Neural crest cell (in vitro differentiated cells): ENCODE results near the gene VPS11. TPM values are rescaled to one million over a fixed set of nuclear protein-coding genes. Genes with fewer than 3 reads are reported as not detected.

Experiments used
- DNase-seq: peaks from one replicate; pipeline ENCODE4 v3.0.0; 2021; ENCODE audit warnings: low read depth, mixed read lengths, low spot score
- H3K27ac Mint-ChIP-seq: one replicate; pipeline ENCODE4 v1.8.0; 2021; ENCODE audit warnings: mild to moderate bottlenecking, mixed read lengths; ENCODE audit not compliant: unreplicated experiment
- H3K27me3 Mint-ChIP-seq: 2 replicates; pipeline ENCODE4 v1.8.0; 2021; ENCODE audit warnings: low read depth, mild to moderate bottlenecking, mixed read lengths
- H3K36me3 Mint-ChIP-seq: 2 replicates; pipeline ENCODE4 v1.8.0; 2021; ENCODE audit warnings: low read depth, mild to moderate bottlenecking, mixed read lengths
- H3K4me1 Mint-ChIP-seq: 2 replicates; pipeline ENCODE4 v1.8.0; 2021; ENCODE audit warnings: mixed read lengths
- H3K4me3 Mint-ChIP-seq: one replicate; pipeline ENCODE4 v1.8.0; 2021; ENCODE audit warnings: mild to moderate bottlenecking, mixed read lengths
- H3K9me3 Mint-ChIP-seq: 2 replicates; pipeline ENCODE4 v1.8.0; 2021; ENCODE audit warnings: mixed read lengths
- long read RNA-seq: library from polyadenylated mRNA; unstranded; transcript quantifications from one replicate; pipeline ENCODE4 v2.0.0, GENCODE V29; 2020
- total RNA-seq: library from RNA; stranded (reverse); gene quantifications from 2 replicates; pipeline ENCODE4 v1.2.1, GENCODE V29; 2021
- TF ChIP-seq, protein P1 (sequence below): fragments of 200-600 bp; sonication (generic); conservative IDR thresholded peaks from 2 replicates; pipeline ENCODE4 v1.5.0; 2021; ENCODE audit warnings: antibody characterized with exemption, mild to moderate bottlenecking

Gene VPS11
- total RNA-seq, result 30.6 and 35.4 TPM in 2 replicates
- long read RNA-seq, transcript VPS11-208 (16 exons, 3,313 nt), result major isoform, 25 of 42 reads
- long read RNA-seq, partial matches to known transcripts, result 7 of 42 reads
- long read RNA-seq, other reads (novel, unspliced or antisense), result 8 of 42 reads

DNA sequence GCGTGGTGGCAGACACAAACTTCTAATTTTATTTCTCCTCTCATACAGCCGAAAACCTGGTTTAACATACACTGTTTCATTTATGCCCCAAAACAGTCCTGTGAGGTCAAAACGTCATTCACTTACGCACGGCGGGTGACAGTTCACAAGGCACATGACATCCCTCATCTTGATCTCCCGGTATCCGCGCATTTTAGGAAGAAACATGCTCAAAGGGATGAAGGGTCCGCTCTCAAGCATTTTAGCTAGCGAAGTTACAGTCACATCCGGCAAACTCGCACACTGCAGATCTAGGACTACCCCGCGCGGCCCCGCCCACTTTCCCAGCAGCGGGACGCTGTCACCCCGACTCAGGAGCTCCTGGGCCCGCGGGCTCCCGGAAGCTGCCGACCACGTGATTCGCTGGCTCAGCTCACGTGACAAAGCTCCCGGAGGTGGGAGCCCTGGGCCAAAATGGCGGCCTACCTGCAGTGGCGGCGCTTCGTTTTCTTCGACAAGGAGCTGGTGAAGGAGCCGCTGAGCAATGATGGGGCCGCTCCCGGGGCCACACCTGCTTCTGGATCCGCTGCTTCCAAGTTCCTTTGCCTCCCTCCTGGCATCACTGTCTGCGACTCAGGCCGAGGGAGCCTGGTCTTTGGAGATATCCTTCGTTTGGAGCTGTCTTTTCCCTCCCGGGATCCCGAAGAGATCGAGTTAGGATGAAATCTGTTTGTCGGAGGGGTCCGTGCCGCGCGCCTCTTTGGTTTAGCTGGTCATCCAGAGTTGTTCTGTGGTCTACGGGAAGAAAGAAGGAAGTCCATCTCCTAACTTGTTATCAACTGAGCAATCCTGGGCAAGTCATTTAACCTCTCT is at the start of gene VPS11:
Gene VPS11, plus strand, starts transcription at position 448 of the 852 bp plus-strand sequence. Its CDS starts 6 bp downstream, at position 454.
- H3K4me3 Mint-ChIP-seq, result peak within 1 kb of the TSS; percentile 95
- peaks cover 29% of the 10 kb centered on the region for H3K4me1 Mint-ChIP-seq
- H3K9me3 Mint-ChIP-seq, result no peaks in the 10 kb centered on the region
- peak; percentile 91 for DNase-seq
- H3K27ac Mint-ChIP-seq, result peak within 1 kb of the TSS; percentile 93
- no peaks in the 10 kb centered on the region for H3K36me3 Mint-ChIP-seq
- H3K27me3 Mint-ChIP-seq, result no peaks in the 10 kb centered on the region
- TF ChIP-seq, protein P1, sequence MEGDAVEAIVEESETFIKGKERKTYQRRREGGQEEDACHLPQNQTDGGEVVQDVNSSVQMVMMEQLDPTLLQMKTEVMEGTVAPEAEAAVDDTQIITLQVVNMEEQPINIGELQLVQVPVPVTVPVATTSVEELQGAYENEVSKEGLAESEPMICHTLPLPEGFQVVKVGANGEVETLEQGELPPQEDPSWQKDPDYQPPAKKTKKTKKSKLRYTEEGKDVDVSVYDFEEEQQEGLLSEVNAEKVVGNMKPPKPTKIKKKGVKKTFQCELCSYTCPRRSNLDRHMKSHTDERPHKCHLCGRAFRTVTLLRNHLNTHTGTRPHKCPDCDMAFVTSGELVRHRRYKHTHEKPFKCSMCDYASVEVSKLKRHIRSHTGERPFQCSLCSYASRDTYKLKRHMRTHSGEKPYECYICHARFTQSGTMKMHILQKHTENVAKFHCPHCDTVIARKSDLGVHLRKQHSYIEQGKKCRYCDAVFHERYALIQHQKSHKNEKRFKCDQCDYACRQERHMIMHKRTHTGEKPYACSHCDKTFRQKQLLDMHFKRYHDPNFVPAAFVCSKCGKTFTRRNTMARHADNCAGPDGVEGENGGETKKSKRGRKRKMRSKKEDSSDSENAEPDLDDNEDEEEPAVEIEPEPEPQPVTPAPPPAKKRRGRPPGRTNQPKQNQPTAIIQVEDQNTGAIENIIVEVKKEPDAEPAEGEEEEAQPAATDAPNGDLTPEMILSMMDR, result no peak

DNA sequence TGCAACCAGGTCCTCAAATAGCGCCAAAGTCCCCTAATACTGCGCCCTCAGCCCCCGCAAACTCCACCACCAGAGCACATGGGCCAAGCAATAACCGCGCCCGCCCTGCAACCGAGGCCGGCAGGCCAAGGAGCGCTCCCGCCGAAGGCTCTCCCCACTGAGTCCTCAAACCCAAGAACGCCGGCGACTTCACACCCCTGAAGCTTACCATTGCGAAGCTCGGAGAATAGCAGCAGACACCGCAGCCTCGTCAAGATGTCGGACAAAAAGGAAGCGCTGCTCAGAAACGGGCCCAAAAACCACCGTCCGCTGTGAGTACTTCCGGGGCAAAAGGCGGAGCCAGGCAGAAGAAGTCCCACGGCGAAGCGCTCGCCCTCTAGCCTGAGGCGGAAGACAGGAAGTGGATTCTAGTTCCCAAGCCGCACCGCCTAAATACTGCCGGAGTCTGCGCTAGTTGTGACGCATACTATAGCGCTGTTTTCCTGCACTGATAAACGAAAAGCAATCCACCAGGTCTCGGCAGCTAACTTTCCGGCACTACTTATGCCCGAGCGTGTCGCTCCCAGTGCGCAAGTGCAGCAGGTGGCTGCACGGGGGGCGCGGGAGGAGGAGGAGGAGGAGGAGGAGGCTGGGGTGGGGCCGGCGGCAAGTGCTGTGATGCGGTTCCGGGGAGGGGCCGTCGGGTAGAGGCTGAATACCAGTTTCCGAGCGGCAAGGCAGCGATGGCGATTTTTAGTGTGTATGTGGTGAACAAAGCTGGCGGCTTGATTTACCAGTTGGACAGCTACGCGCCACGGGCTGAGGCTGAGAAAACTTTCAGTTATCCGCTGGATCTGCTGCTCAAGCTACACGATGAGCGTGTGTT is 49.3 kb upstream of the VPS11 start, which contains the start of the genes RPS25 and TRAPPC4:
Gene RPS25, minus strand, starts transcription at position 270 of the 865 bp plus-strand sequence. Its CDS starts 59 bp downstream, at position 211.
Gene TRAPPC4, plus strand, starts transcription at position 693 of the 865 bp plus-strand sequence. Its CDS starts 30 bp downstream, at position 723.
- TF ChIP-seq, protein P1, result no peak
- DNase-seq, result peak; percentile 90
- H3K27ac Mint-ChIP-seq, result peak within 1 kb of the TSS; percentile 99
- peaks cover 49% of the 10 kb centered on the region for H3K4me1 Mint-ChIP-seq
- no peaks in the 10 kb centered on the region for H3K9me3 Mint-ChIP-seq
- H3K36me3 Mint-ChIP-seq, result peaks cover 32% of the 10 kb centered on the region
- peak within 1 kb of the TSS; percentile 99 for H3K4me3 Mint-ChIP-seq
- H3K27me3 Mint-ChIP-seq, result no peaks in the 10 kb centered on the region

DNA sequence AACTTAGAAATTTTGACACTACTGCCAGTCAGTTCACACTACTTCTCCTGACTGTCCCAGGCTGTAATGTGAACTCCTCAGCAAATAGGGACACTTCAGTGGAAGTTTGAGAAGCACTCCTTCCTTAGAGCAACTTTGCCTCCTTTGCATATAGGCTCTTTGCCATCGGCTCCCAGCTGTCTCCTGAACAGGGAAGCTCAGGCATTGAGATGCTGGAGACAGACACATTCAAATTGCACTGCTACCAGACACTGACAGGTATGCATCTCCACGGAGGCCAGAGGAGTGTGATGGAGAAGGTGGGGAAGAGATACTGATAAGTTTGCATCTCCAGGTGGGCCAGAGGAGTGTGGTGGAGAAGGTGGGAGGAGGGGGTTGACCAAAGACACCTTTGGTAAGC is 47.6 kb upstream of the VPS11 start:
- peak overlapping the region; percentile 99 for H3K4me3 Mint-ChIP-seq

DNA sequence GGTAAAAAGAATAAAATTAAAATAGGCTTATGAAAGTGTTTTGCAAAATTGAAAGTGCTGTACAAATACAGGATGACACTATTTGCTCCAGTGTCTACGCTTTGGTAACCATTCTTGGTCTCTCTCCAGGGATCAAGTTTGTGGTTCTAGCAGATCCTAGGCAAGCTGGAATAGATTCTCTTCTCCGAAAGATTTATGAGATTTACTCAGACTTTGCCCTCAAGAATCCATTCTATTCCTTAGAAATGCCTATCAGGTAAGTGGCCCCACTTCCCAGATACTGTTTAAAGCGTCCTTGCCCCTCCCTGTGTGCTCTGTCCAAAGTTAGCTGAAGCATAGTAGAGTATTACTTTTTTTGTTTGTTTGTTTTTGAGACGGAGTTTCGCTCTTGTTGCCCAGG is 46.0 kb upstream of the VPS11 start:
- Mint-ChIP-seq H3K27ac (no peak overlapping the region), H3K4me1 (peaks cover 42% of the 10 kb centered on the region), H3K27me3 (no peaks in the 10 kb centered on the region), H3K4me3 (peak overlapping the region; percentile 81), H3K36me3 (peaks cover 16% of the 10 kb centered on the region), H3K9me3 (no peaks in the 10 kb centered on the region)
- DNase-seq, result no peak
- TF ChIP-seq, protein P1, result no peak

More for the DNA sequence above, 47.6 kb upstream of the VPS11 start:
- Mint-ChIP-seq H3K36me3 (peaks cover 23% of the 10 kb centered on the region), H3K9me3 (no peaks in the 10 kb centered on the region), H3K4me1 (peaks cover 49% of the 10 kb centered on the region), H3K27me3 (no peaks in the 10 kb centered on the region), H3K27ac (no peak overlapping the region)
- DNase-seq, result no peak
- TF ChIP-seq, protein P1, result no peak

DNA sequence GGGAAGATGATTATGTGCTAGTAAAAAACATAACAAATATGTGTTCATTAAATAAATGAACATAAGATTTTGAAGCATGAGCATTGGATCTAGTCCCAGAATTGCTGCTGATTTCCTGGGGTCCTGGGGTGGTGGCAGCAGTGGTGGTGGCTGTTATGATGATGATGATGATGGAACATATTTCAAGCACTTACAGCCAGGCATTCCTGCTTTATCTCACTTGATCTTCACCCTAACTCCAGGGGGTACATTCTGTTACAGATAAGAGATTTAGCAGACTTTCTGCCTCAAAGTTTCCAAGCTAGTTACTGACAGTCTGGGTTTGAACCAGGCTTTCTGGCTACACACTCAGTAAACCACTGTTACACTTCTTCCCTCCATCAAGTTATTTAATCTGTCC is 43.9 kb upstream of the VPS11 start:
- H3K27ac Mint-ChIP-seq, result no peak overlapping the region
- H3K27me3 Mint-ChIP-seq, result no peaks in the 10 kb centered on the region
- peaks cover 6% of the 10 kb centered on the region for H3K36me3 Mint-ChIP-seq
- no peak for DNase-seq
- peaks cover 24% of the 10 kb centered on the region for H3K4me1 Mint-ChIP-seq
- TF ChIP-seq, protein P1, result no peak
- no peaks in the 10 kb centered on the region for H3K9me3 Mint-ChIP-seq
- peak overlapping the region; percentile 29 for H3K4me3 Mint-ChIP-seq
